ENCODE results near the gene CLDN20. TPM values are rescaled to one million over a fixed set of nuclear protein-coding genes. Genes with fewer than 3 reads are reported as not detected.

Gene CLDN20
- total RNA-seq, 3 donors from 2014 or later (not counting 1 experiment from before 2014, with no cell fraction given) = not detected

DNA sequence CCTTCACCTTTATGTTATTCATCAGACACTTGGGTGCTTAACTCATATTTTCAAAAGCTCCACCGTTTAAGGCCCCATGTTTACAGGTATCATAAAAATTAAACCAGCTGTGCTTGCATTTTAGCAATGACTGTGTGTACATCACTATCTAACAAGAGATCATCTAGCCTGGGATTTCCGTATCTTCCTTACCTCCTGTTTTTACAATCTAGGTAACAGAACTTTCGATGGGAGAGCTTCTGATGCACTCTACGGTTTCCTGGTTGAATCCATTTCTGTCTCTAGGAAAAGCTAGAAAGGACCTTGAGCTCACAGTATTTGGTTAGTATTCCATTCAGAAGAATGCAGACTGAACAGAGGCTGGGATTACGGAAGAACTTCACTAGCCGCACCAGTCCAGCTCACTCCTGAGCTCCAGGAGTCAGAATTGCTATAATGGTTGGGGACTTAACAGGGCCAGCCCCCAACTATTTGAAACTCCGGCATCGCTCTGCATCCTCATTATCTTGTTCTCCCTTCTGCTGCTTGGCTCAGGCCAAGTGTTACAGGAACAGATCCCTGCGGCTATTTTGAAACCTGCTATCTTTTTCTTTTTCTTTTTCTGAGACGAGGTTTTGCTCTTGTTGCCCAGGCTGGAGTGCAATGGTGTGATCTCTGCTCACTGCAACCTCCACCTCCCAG, 13.0 kb upstream of the CLDN20 start:
- TF ChIP-seq, protein P1, sequence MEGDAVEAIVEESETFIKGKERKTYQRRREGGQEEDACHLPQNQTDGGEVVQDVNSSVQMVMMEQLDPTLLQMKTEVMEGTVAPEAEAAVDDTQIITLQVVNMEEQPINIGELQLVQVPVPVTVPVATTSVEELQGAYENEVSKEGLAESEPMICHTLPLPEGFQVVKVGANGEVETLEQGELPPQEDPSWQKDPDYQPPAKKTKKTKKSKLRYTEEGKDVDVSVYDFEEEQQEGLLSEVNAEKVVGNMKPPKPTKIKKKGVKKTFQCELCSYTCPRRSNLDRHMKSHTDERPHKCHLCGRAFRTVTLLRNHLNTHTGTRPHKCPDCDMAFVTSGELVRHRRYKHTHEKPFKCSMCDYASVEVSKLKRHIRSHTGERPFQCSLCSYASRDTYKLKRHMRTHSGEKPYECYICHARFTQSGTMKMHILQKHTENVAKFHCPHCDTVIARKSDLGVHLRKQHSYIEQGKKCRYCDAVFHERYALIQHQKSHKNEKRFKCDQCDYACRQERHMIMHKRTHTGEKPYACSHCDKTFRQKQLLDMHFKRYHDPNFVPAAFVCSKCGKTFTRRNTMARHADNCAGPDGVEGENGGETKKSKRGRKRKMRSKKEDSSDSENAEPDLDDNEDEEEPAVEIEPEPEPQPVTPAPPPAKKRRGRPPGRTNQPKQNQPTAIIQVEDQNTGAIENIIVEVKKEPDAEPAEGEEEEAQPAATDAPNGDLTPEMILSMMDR (IDR thresholded peaks at IDR 0.05) = no peak
- H3K27me3 Mint-ChIP-seq (ENCODE audit: low read depth in 2 of 2) = no peaks in the 10 kb centered on the region
- H3K9me3 Mint-ChIP-seq = no peaks in the 10 kb centered on the region
- peaks cover 0 to 10% of the 10 kb centered on the region in 2 donors for H3K4me1 Mint-ChIP-seq
- intact Hi-C loops (cut with micrococcal nuclease) = no loop called here
- no peak for DNase-seq
- H3K9me3 ChIP-seq (ENCODE audit: control insufficient read depth, insufficient read depth, low read length) = no peaks in the 10 kb centered on the region
- H3K4me1 ChIP-seq (ENCODE audit: control insufficient read depth, insufficient read depth, low read length) = no peaks in the 10 kb centered on the region
- no peak overlapping the region for H3K4me3 Mint-ChIP-seq
- ATAC-seq = no peak
- H3K27ac ChIP-seq (ENCODE audit: low read length) = no peak overlapping the region
- no peaks in the 10 kb centered on the region for H3K36me3 Mint-ChIP-seq
- no peaks in the 10 kb centered on the region for H3K27me3 ChIP-seq (ENCODE audit: control insufficient read depth, insufficient read depth, low read length)
- WGBS (ENCODE audit: insufficient coverage) = 94% methylated on average over 10 of the region's 10 CpGs
- H3K27ac Mint-ChIP-seq = no peak overlapping the region
- no peak overlapping the region for H3K4me3 ChIP-seq (ENCODE audit: low read length)
- H3K36me3 ChIP-seq (ENCODE audit: control insufficient read depth, insufficient read depth, low read length) = peaks cover 34% of the 10 kb centered on the region

DNA sequence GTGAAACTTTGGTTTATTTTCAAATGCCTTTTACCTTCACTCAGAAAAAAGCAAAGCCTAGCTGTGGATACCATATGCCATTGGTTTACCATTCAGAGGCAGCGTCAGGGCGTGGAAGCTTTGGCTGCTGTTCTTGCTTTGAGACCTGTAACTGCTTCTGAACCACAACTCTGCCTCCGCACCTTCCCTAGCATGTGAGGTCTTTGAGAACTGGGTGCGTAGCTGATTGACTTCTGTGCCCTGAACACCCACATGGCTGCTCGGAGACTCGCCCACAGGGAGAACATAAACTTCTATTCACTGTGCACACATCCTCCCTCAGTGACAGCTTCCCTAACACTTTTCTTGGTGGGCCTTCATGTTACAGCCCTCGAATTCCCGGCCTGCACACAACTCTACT, 11.2 kb upstream of the CLDN20 start:
- H3K36me3 Mint-ChIP-seq = no peaks in the 10 kb centered on the region
- no peak for ATAC-seq

DNA sequence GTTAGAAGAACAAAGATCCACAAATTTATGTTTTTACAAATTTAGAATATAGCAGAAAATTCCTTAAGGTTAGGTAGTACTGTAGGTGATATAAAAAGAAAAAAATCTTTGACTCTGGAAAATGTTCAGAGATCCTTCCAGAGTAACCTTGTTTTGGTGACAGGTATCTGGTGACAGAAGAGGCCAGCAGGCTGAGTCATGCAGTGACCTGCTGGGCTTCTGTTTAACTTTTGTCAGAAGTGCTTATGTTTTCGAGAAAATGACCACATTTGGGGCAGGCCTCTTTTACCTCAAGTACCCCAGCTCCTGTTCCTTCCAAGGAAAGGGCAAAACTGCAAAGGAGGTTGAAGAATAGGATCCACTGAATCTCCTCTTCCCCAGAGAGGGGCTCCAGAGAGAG, 10.5 kb upstream of the CLDN20 start:
- Mint-ChIP-seq H3K4me3 (no peak overlapping the region), H3K27me3 (ENCODE audit: low read depth in 2 of 2) (no peaks in the 10 kb centered on the region), H3K27ac (peak overlapping the region in 1 of 2 donors; percentile 45), H3K36me3 (no peaks in the 10 kb centered on the region), H3K9me3 (no peaks in the 10 kb centered on the region), H3K4me1 (peaks cover 0 to 10% of the 10 kb centered on the region in 2 donors)
- Histone ChIP-seq H3K36me3 (ENCODE audit: control insufficient read depth, insufficient read depth, low read length) (peaks cover 50% of the 10 kb centered on the region), H3K27ac (ENCODE audit: low read length) (no peak overlapping the region), H3K27me3 (ENCODE audit: control insufficient read depth, insufficient read depth, low read length) (no peaks in the 10 kb centered on the region), H3K4me3 (ENCODE audit: low read length) (no peak overlapping the region), H3K9me3 (ENCODE audit: control insufficient read depth, insufficient read depth, low read length) (no peaks in the 10 kb centered on the region), H3K4me1 (ENCODE audit: control insufficient read depth, insufficient read depth, low read length) (no peaks in the 10 kb centered on the region)
- ATAC-seq (no peak), DNase-seq (no peak)
- intact Hi-C loops (cut with micrococcal nuclease) = no loop called here
- TF ChIP-seq, protein P1 (IDR thresholded peaks at IDR 0.05) = no peak
- 57% methylated on average over 1 of the region's 1 CpG for WGBS (ENCODE audit: insufficient coverage)

More for the DNA sequence above, 11.2 kb upstream of the CLDN20 start:
- H3K27me3 ChIP-seq (ENCODE audit: control insufficient read depth, insufficient read depth, low read length) = no peaks in the 10 kb centered on the region
- Mint-ChIP-seq H3K4me3 (no peak overlapping the region), H3K9me3 (no peaks in the 10 kb centered on the region), H3K27ac (no peak overlapping the region), H3K27me3 (ENCODE audit: low read depth in 2 of 2) (no peaks in the 10 kb centered on the region), H3K4me1 (peaks cover 0 to 10% of the 10 kb centered on the region in 2 donors)
- WGBS (ENCODE audit: insufficient coverage) = 95% methylated on average over 8 of the region's 8 CpGs
- DNase-seq = no peak
- H3K4me1 ChIP-seq (ENCODE audit: control insufficient read depth, insufficient read depth, low read length) = no peaks in the 10 kb centered on the region
- H3K36me3 ChIP-seq (ENCODE audit: control insufficient read depth, insufficient read depth, low read length) = peaks cover 46% of the 10 kb centered on the region
- H3K9me3 ChIP-seq (ENCODE audit: control insufficient read depth, insufficient read depth, low read length) = no peaks in the 10 kb centered on the region
- intact Hi-C loops (cut with micrococcal nuclease) = no loop called here
- H3K4me3 ChIP-seq (ENCODE audit: low read length) = no peak overlapping the region
- TF ChIP-seq, protein P1 (IDR thresholded peaks at IDR 0.05) = no peak
- no peak overlapping the region for H3K27ac ChIP-seq (ENCODE audit: low read length)

DNA sequence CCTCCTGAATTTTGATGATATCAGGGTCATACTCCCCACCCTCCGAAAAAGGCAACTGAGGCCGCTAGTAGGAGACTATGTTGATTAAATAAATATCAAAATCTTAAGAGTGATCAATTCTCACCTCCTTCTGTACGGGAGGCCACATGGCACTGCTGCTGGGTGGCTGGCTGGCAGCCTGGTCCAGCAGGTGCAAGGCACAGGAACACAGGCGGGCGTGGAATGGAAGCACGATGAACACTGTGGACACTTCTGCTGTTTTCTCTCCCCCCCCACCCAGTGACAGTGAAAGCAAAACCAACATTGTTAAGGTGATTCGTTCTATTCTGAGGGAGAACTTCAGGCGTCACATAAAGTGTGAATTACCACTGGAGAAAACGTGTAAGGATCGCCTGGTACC, 9.7 kb upstream of the CLDN20 start:
- Mint-ChIP-seq H3K4me1 (peaks cover 0 to 10% of the 10 kb centered on the region in 2 donors), H3K4me3 (no peak overlapping the region), H3K36me3 (no peaks in the 10 kb centered on the region), H3K9me3 (no peaks in the 10 kb centered on the region), H3K27ac (peak overlapping the region; percentile 16 to 45), H3K27me3 (ENCODE audit: low read depth in 2 of 2) (no peaks in the 10 kb centered on the region)
- WGBS (ENCODE audit: insufficient coverage) = 91% methylated on average over 9 of the region's 10 CpGs
- DNase-seq (no peak), ATAC-seq (peak in 1 of 3 donors; percentile 36)
- Histone ChIP-seq H3K27ac (ENCODE audit: low read length) (no peak overlapping the region), H3K9me3 (ENCODE audit: control insufficient read depth, insufficient read depth, low read length) (no peaks in the 10 kb centered on the region), H3K36me3 (ENCODE audit: control insufficient read depth, insufficient read depth, low read length) (peaks cover 58% of the 10 kb centered on the region), H3K4me1 (ENCODE audit: control insufficient read depth, insufficient read depth, low read length) (no peaks in the 10 kb centered on the region), H3K4me3 (ENCODE audit: low read length) (no peak overlapping the region), H3K27me3 (ENCODE audit: control insufficient read depth, insufficient read depth, low read length) (no peaks in the 10 kb centered on the region)
- TF ChIP-seq, protein P1 (IDR thresholded peaks at IDR 0.05) = no peak
- intact Hi-C loops (cut with micrococcal nuclease) = no loop called here

Measured in natural killer cell (primary cell).